SK-N-SH (cell line): ENCODE data around the gene CAV3.

Source experiments
- POLR2AphosphoS5 ChIP-seq: IDR thresholded peaks from 2 replicates; pipeline ENCODE4 v1.6.1; 2012; ENCODE audit warnings: low read depth, low read length
- RFX5 ChIP-seq: IDR thresholded peaks from 2 replicates; pipeline ENCODE4 v1.6.1; 2012; ENCODE audit warnings: mild to moderate bottlenecking, improper control_type of control experiment, low read length
- TF ChIP-seq, protein P1 (sequence below): IDR thresholded peaks from 2 replicates; pipeline ENCODE4 v1.4.0; 2012; ENCODE audit warnings: low read depth
- TF ChIP-seq, protein P2 (sequence below): fragments of 200-600 bp; sonication (generic); IDR thresholded peaks from 2 replicates; pipeline ENCODE4 v1.6.1; 2017; ENCODE audit warnings: antibody characterized with exemption, mild to moderate bottlenecking, moderate library complexity

DNA sequence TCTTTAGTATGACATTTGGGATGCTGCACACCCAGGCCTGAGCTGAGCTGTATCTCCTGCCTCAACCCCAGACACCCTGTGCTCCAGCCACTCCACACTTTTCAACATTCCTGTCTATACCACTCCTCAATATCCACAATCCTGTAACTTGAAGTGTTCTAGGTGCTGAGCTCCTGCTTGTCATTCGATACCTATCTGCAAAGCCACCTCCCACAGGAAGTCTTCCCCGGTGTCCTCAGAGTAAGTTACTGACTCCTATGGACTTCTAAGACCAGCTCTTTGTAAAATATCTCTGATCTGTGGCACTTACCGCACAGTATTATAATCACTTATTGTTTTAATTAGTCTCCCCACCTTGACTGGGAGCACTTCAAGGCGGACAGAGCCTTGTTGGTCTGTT lies 1.2 kb upstream of the CAV3 start:
- no peak for TF ChIP-seq POLR2AphosphoS5
- no peak for TF ChIP-seq RFX5
- TF ChIP-seq, protein P1, sequence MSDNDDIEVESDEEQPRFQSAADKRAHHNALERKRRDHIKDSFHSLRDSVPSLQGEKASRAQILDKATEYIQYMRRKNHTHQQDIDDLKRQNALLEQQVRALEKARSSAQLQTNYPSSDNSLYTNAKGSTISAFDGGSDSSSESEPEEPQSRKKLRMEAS, result no peak
- TF ChIP-seq, protein P2, sequence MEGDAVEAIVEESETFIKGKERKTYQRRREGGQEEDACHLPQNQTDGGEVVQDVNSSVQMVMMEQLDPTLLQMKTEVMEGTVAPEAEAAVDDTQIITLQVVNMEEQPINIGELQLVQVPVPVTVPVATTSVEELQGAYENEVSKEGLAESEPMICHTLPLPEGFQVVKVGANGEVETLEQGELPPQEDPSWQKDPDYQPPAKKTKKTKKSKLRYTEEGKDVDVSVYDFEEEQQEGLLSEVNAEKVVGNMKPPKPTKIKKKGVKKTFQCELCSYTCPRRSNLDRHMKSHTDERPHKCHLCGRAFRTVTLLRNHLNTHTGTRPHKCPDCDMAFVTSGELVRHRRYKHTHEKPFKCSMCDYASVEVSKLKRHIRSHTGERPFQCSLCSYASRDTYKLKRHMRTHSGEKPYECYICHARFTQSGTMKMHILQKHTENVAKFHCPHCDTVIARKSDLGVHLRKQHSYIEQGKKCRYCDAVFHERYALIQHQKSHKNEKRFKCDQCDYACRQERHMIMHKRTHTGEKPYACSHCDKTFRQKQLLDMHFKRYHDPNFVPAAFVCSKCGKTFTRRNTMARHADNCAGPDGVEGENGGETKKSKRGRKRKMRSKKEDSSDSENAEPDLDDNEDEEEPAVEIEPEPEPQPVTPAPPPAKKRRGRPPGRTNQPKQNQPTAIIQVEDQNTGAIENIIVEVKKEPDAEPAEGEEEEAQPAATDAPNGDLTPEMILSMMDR, result no peak
